GM12878 (cell line): ENCODE measurements around the gene SLC9C1. TPM values are rescaled to one million over a fixed set of nuclear protein-coding genes. Genes with fewer than 3 reads are reported as not detected.
A peak's percentile ranks its signal among the peaks of the same experiment; 100 is the strongest.

Source experiments
- BCL11A ChIP-seq: IDR thresholded peaks from 2 replicates; pipeline ENCODE4 v1.6.1; 2011; ENCODE audit warnings: low read depth, low read length
- CBX3 ChIP-seq: fragments of 200-600 bp; sonication (generic); IDR thresholded peaks from 2 replicates; pipeline ENCODE4 v1.6.1; 2016; ENCODE audit warnings: low read depth, borderline replicate concordance
- DPF2 ChIP-seq: fragments of 450-650 bp; IDR thresholded peaks from 2 replicates; pipeline ENCODE4 v1.6.1; 2017; ENCODE audit warnings: mild to moderate bottlenecking
- HDAC2 ChIP-seq: fragments of 200-600 bp; sonication (generic); IDR thresholded peaks from 2 replicates; pipeline ENCODE4 v1.6.1; 2017
- HDAC6 ChIP-seq: fragments of 200-600 bp; sonication (generic); IDR thresholded peaks from one replicate; pipeline ENCODE4 v1.8.0; 2017; ENCODE audit warnings: antibody characterized with exemption; ENCODE audit not compliant: unreplicated experiment
- HDGF ChIP-seq: fragments of 450-650 bp; IDR thresholded peaks from 2 replicates; pipeline ENCODE4 v1.6.1; 2016; ENCODE audit warnings: antibody characterized with exemption
- MTA2 ChIP-seq: fragments of 450-650 bp; IDR thresholded peaks from 2 replicates; pipeline ENCODE4 v1.6.1; 2016; ENCODE audit warnings: low read depth, mild to moderate bottlenecking, moderate library complexity
- MYC ChIP-seq: IDR thresholded peaks from 2 replicates; pipeline ENCODE4 v1.6.1; 2011; ENCODE audit warnings: mild to moderate bottlenecking, low read length, moderate library complexity, inconsistent platforms; ENCODE audit not compliant: insufficient read depth, insufficient replicate concordance, insufficient read length, severe bottlenecking
- NR2F1 ChIP-seq: fragments of 450-650 bp; conservative IDR thresholded peaks from 2 replicates; pipeline ENCODE4 v1.6.1; 2017; ENCODE audit warnings: mild to moderate bottlenecking
- PAX8 ChIP-seq: fragments of 450-650 bp; IDR thresholded peaks from 2 replicates; pipeline ENCODE4 v1.6.1; 2017; ENCODE audit warnings: mild to moderate bottlenecking, moderate library complexity
- PML ChIP-seq: IDR thresholded peaks from 2 replicates; pipeline ENCODE4 v1.6.1; 2012; ENCODE audit warnings: low read length, inconsistent platforms
- POLR2A ChIP-seq: IDR thresholded peaks from 2 replicates; pipeline ENCODE4 v1.6.1; 2011; ENCODE audit warnings: low read depth, mild to moderate bottlenecking, low read length
- SMAD5 ChIP-seq: IDR thresholded peaks from 2 replicates; pipeline ENCODE4 v1.6.1; 2016; ENCODE audit warnings: antibody characterized with exemption, low read depth
- SRF ChIP-seq, 2 experiments: IDR thresholded peaks; 2 replicates each; pipeline ENCODE4 v1.6.1; 2011; ENCODE audit warnings: low read depth in 2 of 2, low read length in 2 of 2, mild to moderate bottlenecking in 1 of 2, moderate library complexity in 1 of 2
- TARDBP ChIP-seq: IDR thresholded peaks from 2 replicates; pipeline ENCODE4 v1.6.1; 2016; ENCODE audit warnings: borderline replicate concordance
- TCF3 ChIP-seq: IDR thresholded peaks from 2 replicates; pipeline ENCODE4 v1.6.1; 2012; ENCODE audit warnings: low read depth, mild to moderate bottlenecking, low read length, borderline replicate concordance; ENCODE audit not compliant: insufficient read depth
- ZBED1 ChIP-seq: IDR thresholded peaks from 2 replicates; pipeline ENCODE4 v1.6.1; 2016; ENCODE audit warnings: borderline replicate concordance
- ZBTB4 ChIP-seq: fragments of 450-650 bp; formaldehyde crosslinking; IDR thresholded peaks from 2 replicates; pipeline ENCODE4 v1.4.0; 2022; ENCODE audit warnings: mild to moderate bottlenecking, moderate library complexity
- ZNF622 ChIP-seq: fragments of 450-650 bp; IDR thresholded peaks from 2 replicates; pipeline ENCODE4 v1.6.1; 2017; ENCODE audit warnings: mild to moderate bottlenecking, inconsistent platforms
- ZSCAN29 ChIP-seq: fragments of 450-650 bp; IDR thresholded peaks from 2 replicates; pipeline ENCODE4 v1.6.1; 2017; ENCODE audit warnings: mild to moderate bottlenecking, moderate library complexity
- polyA plus RNA-seq, 11 experiments: library from polyadenylated mRNA; depleted of rRNA in 4 of 11; unstranded in 6 of 11; stranded (reverse) in 5 of 11; fragments of >200 nt; fragmentation: Nextera tagmentation in 4 of 11; fragmentation: Illumina TruSeq in 1 of 11; extraction: Ambion mirVana in 4 of 11; extraction: Trizol in 1 of 11; gene quantifications; 1 replicate in 1 of 11; 2 replicates in 10 of 11; pipeline versions ENCODE4 v1.2.1 to v1.2.3, GENCODE V29; 2011 to 2016; ENCODE audit warnings: inconsistent platforms in 2 of 11, missing spikeins in 2 of 11, low read depth in 1 of 11
- total RNA-seq, 4 experiments: library from RNA; depleted of rRNA in 3 of 4; stranded (reverse); fragments of >200 nt in 3 of 4; fragmentation: Illumina TruSeq in 1 of 4; extraction: Trizol in 1 of 4; gene quantifications; 2 replicates each; pipeline versions ENCODE4 v1.2.1 to v1.2.3, GENCODE V29; 2013 to 2021
- TF ChIP-seq, protein P1 (sequence below): IDR thresholded peaks from 2 replicates; pipeline ENCODE4 v1.6.1; 2011; ENCODE audit warnings: low read depth, low read length, improper control_type of control experiment, borderline replicate concordance
- TF ChIP-seq, protein P2 (sequence below): fragments of 150-350 bp; IDR thresholded peaks from 2 replicates; pipeline ENCODE4 v1.6.1; 2016; ENCODE audit warnings: low read depth, low read length
- TF ChIP-seq, protein P3 (sequence below): fragments of 450-650 bp; IDR thresholded peaks from 2 replicates; pipeline ENCODE4 v1.6.1; 2017; ENCODE audit warnings: mild to moderate bottlenecking, low read depth, inconsistent platforms; ENCODE audit not compliant: poor library complexity, severe bottlenecking

Gene SLC9C1
- total and polyA plus RNA-seq, 10 of the 15 experiments (the other 5 are each of a cell fraction or from before 2014, with no cell fraction given) = not detected

- no peak for TF ChIP-seq ZBTB4 (CRISPR knock-in tag)
- TF ChIP-seq ZSCAN29 = no peak
- no peak for TF ChIP-seq HDGF
- TF ChIP-seq, protein P1, sequence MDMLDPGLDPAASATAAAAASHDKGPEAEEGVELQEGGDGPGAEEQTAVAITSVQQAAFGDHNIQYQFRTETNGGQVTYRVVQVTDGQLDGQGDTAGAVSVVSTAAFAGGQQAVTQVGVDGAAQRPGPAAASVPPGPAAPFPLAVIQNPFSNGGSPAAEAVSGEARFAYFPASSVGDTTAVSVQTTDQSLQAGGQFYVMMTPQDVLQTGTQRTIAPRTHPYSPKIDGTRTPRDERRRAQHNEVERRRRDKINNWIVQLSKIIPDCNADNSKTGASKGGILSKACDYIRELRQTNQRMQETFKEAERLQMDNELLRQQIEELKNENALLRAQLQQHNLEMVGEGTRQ = no peak
- TF ChIP-seq, protein P2, sequence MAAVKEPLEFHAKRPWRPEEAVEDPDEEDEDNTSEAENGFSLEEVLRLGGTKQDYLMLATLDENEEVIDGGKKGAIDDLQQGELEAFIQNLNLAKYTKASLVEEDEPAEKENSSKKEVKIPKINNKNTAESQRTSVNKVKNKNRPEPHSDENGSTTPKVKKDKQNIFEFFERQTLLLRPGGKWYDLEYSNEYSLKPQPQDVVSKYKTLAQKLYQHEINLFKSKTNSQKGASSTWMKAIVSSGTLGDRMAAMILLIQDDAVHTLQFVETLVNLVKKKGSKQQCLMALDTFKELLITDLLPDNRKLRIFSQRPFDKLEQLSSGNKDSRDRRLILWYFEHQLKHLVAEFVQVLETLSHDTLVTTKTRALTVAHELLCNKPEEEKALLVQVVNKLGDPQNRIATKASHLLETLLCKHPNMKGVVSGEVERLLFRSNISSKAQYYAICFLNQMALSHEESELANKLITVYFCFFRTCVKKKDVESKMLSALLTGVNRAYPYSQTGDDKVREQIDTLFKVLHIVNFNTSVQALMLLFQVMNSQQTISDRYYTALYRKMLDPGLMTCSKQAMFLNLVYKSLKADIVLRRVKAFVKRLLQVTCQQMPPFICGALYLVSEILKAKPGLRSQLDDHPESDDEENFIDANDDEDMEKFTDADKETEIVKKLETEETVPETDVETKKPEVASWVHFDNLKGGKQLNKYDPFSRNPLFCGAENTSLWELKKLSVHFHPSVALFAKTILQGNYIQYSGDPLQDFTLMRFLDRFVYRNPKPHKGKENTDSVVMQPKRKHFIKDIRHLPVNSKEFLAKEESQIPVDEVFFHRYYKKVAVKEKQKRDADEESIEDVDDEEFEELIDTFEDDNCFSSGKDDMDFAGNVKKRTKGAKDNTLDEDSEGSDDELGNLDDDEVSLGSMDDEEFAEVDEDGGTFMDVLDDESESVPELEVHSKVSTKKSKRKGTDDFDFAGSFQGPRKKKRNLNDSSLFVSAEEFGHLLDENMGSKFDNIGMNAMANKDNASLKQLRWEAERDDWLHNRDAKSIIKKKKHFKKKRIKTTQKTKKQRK = no peak
- no peak for TF ChIP-seq BCL11A
- TF ChIP-seq POLR2A = no peak
- TF ChIP-seq CBX3 = no peak
- no peak for TF ChIP-seq TARDBP
- TF ChIP-seq MYC = no peak
- TF ChIP-seq ZNF622 = no peak
- TF ChIP-seq MTA2 = no peak
- TF ChIP-seq, protein P3, sequence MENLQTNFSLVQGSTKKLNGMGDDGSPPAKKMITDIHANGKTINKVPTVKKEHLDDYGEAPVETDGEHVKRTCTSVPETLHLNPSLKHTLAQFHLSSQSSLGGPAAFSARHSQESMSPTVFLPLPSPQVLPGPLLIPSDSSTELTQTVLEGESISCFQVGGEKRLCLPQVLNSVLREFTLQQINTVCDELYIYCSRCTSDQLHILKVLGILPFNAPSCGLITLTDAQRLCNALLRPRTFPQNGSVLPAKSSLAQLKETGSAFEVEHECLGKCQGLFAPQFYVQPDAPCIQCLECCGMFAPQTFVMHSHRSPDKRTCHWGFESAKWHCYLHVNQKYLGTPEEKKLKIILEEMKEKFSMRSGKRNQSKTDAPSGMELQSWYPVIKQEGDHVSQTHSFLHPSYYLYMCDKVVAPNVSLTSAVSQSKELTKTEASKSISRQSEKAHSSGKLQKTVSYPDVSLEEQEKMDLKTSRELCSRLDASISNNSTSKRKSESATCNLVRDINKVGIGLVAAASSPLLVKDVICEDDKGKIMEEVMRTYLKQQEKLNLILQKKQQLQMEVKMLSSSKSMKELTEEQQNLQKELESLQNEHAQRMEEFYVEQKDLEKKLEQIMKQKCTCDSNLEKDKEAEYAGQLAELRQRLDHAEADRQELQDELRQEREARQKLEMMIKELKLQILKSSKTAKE = no peak
- no peak for TF ChIP-seq PML
- 0 out of 2 replicates have a peak, but pooled peaks have one; percentile 11 for TF ChIP-seq DPF2
- TF ChIP-seq SRF (IDR thresholded peaks at IDR 0.05; ENCODE audit: low read depth in 2 of 2, low read length in 2 of 2) = no peak
- TF ChIP-seq NR2F1 = no peak
- no peak for TF ChIP-seq HDAC2
- TF ChIP-seq HDAC6 = no peak
- TF ChIP-seq TCF3 = no peak
- TF ChIP-seq PAX8 = no peak
- no peak for TF ChIP-seq SMAD5
- no peak for TF ChIP-seq ZBED1
Observed at GRCh38 chr3:112293368-112294321, at the start of gene SLC9C1 (continued).
